Muscle of leg (tissue), 11 donors: ENCODE measurements around the gene SDK2. TPM values are rescaled to one million over a fixed set of nuclear protein-coding genes. Genes with fewer than 3 reads are reported as not detected.

Source experiments
- DNase-seq: peaks from one replicate; pipeline ENCODE4 v3.0.0; 2013
- H3K27ac ChIP-seq: one replicate; pipeline ENCODE4 v1.5.1; 2013; ENCODE audit warnings: mild to moderate bottlenecking, low read length, control low read depth
- H3K27me3 ChIP-seq: one replicate; pipeline ENCODE4 v1.6.1; 2013; ENCODE audit warnings: low read length; ENCODE audit not compliant: control insufficient read depth, insufficient read depth
- H3K36me3 ChIP-seq: one replicate; pipeline ENCODE4 v1.6.1; 2013; ENCODE audit warnings: low read length; ENCODE audit not compliant: control insufficient read depth, insufficient read depth
- H3K4me1 ChIP-seq: one replicate; pipeline ENCODE4 v1.6.1; 2013; ENCODE audit warnings: low read length; ENCODE audit not compliant: control insufficient read depth, insufficient read depth
- H3K4me3 ChIP-seq: one replicate; pipeline ENCODE4 v1.5.1; 2013; ENCODE audit warnings: low read length, control low read depth
- H3K9me3 ChIP-seq: replicated peaks from 2 replicates; pipeline ENCODE4 v1.6.1; 2013; ENCODE audit warnings: low read depth, low read length; ENCODE audit not compliant: control insufficient read depth
- WGBS: methylation state at CpG from one replicate; pipeline ENCODE4 v1.1.5; 2013; ENCODE audit warnings: missing lambda C conversion rate; ENCODE audit not compliant: insufficient coverage; 5-methylcytosine and 5-hydroxymethylcytosine counted together
- polyA plus RNA-seq, 8 donors: library from polyadenylated mRNA; unstranded; fragments of 120-200 nt; gene quantifications; one replicate each; pipeline versions ENCODE4 v1.2.1 to v1.2.3, GENCODE V29; 2013; ENCODE audit warnings: inconsistent platforms in 1 of 8, low replicate concordance in 1 of 8; ENCODE audit not compliant: insufficient read length in 8 of 8, insufficient read depth in 1 of 8
- total RNA-seq: library from RNA; stranded (reverse); fragments of 120-200 nt; gene quantifications from one replicate; pipeline ENCODE4 v1.2.4, GENCODE V29; 2013

SDK2 gene
- total and polyA plus RNA-seq, 9 donors, result 18.2 to 40.6 (median 25.8) TPM

DNA sequence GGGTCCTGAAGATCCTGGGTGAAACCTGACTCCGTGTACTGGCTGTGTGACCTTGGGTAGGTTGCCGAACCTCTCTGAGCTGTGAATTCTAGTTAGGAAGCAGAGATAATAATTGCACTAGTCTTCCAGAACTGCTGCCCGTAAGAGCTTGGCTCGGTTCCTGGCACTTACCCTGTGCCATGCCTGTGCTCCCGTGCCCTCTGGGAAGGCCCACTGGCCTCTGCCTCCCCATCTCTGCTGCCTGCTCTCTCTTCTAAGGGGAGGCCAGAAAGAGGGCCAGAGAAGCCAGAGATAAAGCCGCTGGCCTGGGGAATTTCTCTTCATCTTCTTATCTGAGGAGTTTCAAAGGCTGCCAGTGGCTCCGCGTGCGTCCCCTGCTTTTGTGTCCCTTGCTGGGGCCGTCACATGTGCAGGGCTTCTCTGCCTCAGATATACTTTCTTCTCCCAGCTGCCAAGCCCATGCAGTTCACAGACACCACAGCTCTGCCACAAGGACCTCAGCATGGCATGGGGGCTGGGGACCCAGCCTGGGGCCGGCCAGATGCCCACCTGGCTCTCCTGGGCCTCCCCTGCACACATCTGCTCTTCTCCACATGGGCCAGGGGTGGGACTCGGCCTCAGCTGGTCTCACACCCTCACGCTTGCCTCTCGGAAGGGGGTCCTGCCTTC is 145.2 kb downstream of the SDK2 start:
- Histone ChIP-seq H3K27ac (no peak overlapping the region), H3K36me3 (no peaks in the 10 kb centered on the region), H3K9me3 (no peaks in the 10 kb centered on the region), H3K27me3 (peaks cover 9% of the 10 kb centered on the region), H3K4me1 (no peaks in the 10 kb centered on the region), H3K4me3 (no peak overlapping the region)
- WGBS, result 80% methylated on average over 8 of the region's 14 CpGs
- no peak for DNase-seq

DNA sequence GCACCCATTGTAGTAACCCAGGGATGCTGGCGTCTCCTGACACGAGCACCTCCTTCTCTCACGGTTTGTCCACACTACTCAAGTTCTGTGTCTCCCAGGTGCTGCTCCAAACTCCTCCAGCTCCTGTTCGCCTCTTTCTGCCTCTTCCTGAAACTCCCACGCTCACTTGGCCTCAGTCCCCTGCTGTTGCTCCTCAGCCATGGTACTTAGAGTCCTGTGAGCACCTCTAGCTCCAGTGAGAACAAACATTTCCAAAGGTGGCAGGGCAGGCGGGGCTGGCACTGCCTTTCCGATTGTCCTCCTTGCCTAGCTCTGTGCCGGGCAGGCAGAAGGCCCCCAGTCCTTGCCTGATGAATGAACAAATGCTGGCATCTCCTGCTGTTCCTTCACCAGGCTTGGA is 146.1 kb downstream of the SDK2 start:
- H3K27me3 ChIP-seq, result peaks cover 10% of the 10 kb centered on the region
- DNase-seq, result no peak
- H3K4me1 ChIP-seq, result peaks cover 2% of the 10 kb centered on the region
- no peaks in the 10 kb centered on the region for H3K36me3 ChIP-seq
- no peak overlapping the region for H3K27ac ChIP-seq
- no peaks in the 10 kb centered on the region for H3K9me3 ChIP-seq
- no peak overlapping the region for H3K4me3 ChIP-seq
- WGBS, result 59% methylated on average over 7 of the region's 8 CpGs

DNA sequence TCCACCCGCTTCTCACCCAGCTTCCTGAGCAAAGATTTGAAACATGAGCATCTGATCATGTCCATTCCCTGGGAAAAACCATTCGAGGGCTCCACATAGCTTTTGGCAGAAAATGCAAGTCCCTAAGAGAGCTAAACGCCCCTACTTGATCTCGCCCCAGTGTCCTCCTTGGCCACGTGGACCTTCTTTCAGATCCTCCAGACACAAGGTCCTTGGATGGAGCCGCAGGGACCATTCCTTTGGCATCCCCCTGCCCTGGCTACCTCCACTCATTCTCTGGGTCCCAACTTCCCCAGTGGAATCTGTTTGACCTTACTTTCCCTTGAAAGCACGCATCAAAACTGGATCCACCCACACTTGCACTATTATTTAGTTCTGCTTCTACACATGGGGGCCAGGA is 146.5 kb downstream of the SDK2 start:
- Histone ChIP-seq H3K27me3 (peaks cover 10% of the 10 kb centered on the region), H3K4me3 (no peak overlapping the region), H3K36me3 (no peaks in the 10 kb centered on the region), H3K27ac (no peak overlapping the region), H3K9me3 (no peaks in the 10 kb centered on the region), H3K4me1 (peaks cover 3% of the 10 kb centered on the region)
- 74% methylated on average over 7 of the region's 7 CpGs for WGBS
- DNase-seq, result no peak

DNA sequence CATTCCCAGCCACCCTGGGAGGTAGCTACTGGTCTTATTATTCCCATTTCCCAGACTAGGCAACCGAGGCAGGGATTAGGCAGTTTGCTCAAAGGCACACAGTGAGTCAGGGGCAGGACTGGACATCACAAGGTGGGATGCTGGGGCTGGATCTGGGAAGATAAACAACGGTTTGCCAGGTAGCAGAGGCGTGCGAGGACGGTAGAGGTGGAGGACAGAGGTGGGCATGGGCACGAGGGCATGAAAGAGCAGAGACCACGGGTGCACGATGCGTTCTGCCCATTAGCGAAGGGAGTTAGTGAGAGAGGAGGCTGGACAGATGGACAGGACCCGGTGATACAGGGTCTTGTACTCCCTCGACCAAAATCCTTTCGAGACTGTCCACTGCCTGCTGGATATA is 148.0 kb downstream of the SDK2 start:
- WGBS, result 94% methylated on average over 13 of the region's 13 CpGs
- H3K4me1 ChIP-seq, result peaks cover 10% of the 10 kb centered on the region
- peaks cover 10% of the 10 kb centered on the region for H3K27me3 ChIP-seq
- H3K27ac ChIP-seq, result no peak overlapping the region
- DNase-seq, result no peak
- H3K36me3 ChIP-seq, result no peaks in the 10 kb centered on the region
- no peak overlapping the region for H3K4me3 ChIP-seq
- no peaks in the 10 kb centered on the region for H3K9me3 ChIP-seq

DNA sequence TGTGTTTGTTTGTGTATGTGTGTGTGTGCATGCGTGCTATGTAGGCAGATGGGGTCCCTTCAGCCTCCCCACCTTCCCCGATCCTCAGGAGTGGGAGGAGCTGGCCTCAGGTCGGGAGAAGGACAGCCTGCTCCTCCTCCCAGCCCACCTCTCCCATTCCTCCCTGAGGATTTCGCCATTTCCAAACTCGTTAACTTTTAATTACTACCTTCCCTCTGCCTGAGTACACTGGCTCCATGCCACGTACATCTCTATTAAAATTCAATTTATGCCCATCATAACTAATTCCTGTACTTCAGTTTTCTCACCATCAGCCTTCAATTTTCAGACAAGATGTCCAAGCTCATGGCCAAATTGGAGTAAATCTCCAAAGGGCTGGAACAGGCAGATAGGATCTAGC is 148.6 kb downstream of the SDK2 start:
- no peak overlapping the region for H3K4me3 ChIP-seq
- 46% methylated on average over 4 of the region's 6 CpGs for WGBS
- no peaks in the 10 kb centered on the region for H3K36me3 ChIP-seq
- peaks cover 10% of the 10 kb centered on the region for H3K27me3 ChIP-seq
- no peak for DNase-seq
- peaks cover 10% of the 10 kb centered on the region for H3K4me1 ChIP-seq
- no peaks in the 10 kb centered on the region for H3K9me3 ChIP-seq
- H3K27ac ChIP-seq, result no peak overlapping the region

DNA sequence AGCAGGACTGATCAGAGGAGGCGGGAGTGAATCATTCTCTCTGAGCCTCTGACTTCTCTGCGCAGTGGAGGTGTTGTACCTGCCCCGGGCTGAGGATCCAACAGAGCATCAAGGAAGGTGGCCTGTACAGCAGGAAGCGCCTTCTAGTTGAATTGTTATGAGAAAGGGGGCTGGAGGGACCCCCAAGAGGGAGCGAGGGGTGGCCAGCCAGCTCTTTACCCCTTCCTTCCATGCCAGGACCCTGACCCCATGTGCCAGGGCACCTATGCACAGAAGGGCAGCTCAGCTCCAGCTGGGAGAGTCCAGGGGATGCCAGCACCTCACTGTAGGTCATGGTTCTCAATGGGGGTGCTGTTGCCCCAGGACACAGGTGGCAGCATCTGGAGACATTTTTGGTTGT is 149.3 kb downstream of the SDK2 start:
- no peak for DNase-seq
- Histone ChIP-seq H3K36me3 (no peaks in the 10 kb centered on the region), H3K4me1 (peaks cover 10% of the 10 kb centered on the region), H3K27ac (no peak overlapping the region), H3K4me3 (no peak overlapping the region), H3K9me3 (no peaks in the 10 kb centered on the region), H3K27me3 (peaks cover 10% of the 10 kb centered on the region)
- 76% methylated on average over 3 of the region's 5 CpGs for WGBS

DNA sequence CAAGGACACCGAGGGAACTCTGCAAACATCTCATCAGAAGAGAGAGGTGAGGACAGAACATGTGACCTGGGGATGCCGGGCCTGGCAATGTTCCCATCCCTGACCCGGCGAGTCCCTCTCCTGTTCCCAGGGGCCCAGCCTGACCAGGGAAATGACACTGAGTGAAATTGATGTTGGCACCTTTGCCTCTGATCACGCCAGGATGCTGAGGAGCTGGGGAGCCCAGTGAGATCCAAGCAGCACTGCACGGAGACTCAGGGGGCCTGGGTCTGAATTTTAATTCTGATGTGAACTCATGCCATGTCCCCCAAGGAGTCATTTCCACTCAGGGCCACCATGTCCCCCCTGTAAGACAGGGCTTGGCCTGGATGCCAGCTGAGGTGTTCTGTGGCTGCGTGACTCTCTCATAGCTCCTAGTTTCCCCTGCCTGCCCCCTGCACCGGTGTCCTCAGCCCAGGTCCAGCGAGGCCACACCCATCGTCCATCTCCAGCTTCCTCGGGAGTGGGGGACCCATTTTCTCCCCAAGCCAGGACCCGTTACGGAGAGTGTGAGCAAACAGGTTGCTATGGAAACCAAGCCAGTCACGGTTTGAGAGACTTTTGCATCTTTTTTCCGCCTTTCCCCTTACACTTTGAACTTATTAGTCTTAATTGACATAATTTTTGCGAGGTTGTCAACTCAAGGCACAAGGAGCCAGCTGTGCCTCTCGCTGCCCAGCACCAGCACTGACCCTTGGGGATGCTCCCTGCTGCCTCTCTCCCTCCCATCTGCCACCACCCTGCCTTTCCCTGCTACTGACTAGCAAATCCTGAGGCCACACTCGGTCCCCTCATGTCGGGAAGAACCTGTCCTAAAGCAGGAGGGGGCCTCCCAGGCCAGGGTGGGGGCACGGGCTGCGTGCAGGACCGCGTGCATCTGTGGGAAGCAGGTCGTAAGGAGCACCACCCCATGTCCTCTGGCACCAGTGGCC is 150.0 kb downstream of the SDK2 start:
- no peak for DNase-seq
- Histone ChIP-seq H3K27me3 (peaks cover 10% of the 10 kb centered on the region), H3K4me1 (peaks cover 10% of the 10 kb centered on the region), H3K36me3 (no peaks in the 10 kb centered on the region), H3K9me3 (no peaks in the 10 kb centered on the region), H3K27ac (no peak overlapping the region), H3K4me3 (no peak overlapping the region)
- 31% methylated on average over 23 of the region's 24 CpGs for WGBS

DNA sequence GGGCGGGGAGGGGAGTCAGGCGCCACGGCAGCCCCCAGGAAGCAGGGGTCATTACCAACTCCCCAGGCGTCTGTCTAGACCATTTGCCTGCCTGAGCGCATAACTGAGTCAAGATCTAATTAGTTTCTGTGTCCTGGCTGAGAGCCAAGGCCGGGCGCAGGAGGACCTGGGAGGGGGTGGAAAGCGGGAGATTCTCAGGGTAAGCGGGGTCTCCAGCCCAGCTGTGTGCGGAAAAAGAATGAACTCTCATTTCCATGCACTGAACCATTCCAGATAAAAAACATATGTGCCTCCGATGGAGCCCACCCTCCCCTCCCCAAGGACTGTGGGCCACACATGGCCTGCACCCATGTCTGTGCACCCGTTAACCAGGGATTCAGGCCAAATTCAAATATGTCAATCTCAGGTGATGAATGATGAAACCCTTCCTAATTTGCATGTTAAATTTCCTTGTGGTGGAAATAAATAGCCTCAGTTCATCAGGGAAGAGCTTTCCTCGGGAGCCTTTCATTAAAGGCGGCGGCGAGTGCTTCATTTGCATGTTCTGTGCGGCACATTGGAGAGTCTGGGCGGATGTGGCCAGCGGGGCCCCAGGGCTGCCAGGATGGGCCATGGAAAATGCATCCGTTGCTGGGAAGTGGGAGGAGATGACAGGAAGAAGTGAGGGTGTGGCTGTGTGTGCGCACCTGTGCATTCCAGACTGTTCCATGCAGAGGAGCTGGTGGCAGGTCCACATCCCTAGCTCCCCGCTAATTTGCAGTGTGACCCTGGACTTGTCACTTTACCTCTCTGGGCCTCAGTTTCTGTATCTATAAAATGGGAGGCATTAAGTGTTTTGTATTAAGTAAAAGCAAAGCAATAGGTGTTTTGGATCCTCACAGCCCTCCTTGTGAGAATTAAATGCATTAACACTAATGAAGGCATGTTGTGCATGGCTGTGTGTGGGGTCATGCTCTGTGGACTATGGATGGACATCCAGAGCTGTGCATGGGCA is 151.1 kb downstream of the SDK2 start:
- 20% methylated on average over 12 of the region's 22 CpGs for WGBS
- H3K36me3 ChIP-seq, result no peaks in the 10 kb centered on the region
- peaks cover 10% of the 10 kb centered on the region for H3K27me3 ChIP-seq
- H3K27ac ChIP-seq, result no peak overlapping the region
- peaks cover 10% of the 10 kb centered on the region for H3K4me1 ChIP-seq
- no peak overlapping the region for H3K4me3 ChIP-seq
- no peaks in the 10 kb centered on the region for H3K9me3 ChIP-seq
- peak; percentile 16 for DNase-seq

DNA sequence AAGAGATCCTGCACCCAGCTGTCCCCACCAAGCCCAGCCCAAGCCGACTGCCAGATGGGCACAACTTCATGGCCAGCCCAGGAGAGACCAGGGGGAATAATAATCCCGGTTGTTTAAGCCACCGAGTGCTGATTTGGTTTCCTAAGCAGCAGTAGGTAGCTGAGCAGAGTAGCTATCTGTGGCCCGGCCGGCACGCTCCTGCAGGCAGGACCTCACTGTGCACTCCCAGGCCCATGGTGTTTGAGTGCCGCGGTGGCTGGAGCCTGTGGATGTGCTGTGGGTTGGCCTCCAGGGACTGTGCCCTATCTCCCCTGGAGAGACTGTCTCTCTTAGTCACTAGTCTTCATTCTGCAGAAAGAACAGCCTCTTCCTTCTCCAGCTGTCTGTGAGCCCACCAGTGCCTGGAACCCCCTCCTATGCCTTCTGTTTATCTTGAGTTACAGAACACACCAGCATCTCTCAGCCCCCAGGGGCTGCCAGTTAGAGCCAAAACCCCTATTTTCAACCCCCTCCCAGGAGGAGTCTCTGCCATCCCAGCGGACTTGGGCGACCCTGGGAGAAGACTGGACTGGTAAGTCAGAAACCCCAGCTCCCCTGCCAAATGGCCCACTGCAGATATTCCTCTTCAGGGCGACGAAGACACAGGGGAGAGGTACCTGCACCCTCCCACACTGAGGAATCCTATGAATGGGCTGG is 152.0 kb downstream of the SDK2 start:
- Histone ChIP-seq H3K9me3 (no peaks in the 10 kb centered on the region), H3K27me3 (peaks cover 8% of the 10 kb centered on the region), H3K4me1 (peaks cover 10% of the 10 kb centered on the region), H3K36me3 (no peaks in the 10 kb centered on the region), H3K27ac (no peak overlapping the region), H3K4me3 (no peak overlapping the region)
- no peak for DNase-seq
- 59% methylated on average over 7 of the region's 12 CpGs for WGBS
